Measurements from ENCODE around the gene SSU72. TPM values are rescaled to one million over a fixed set of nuclear protein-coding genes. Genes with fewer than 3 reads are reported as not detected.

The SSU72 gene
- total RNA-seq, 4 donors from 2014 or later: 98.4 to 125 (median 124) TPM

DNA sequence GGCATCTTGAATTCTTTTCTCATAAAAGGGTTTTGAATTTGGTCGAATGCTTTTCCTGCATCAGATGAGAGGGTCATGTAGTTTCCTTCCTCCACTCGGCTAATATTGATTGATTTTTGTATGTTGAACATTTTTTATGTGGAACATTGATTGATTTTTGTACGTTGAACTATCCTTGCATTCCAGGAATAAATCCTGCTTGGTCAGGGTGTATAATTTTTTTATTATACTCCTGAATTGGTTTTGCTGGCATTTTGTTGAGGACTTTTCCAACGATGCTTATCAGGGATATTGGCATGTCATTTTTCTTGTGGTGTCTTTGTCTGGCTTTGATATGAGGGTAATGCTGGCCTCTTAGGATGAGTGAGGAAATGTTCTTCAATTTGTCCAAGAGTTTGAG, 42.7 kb downstream of the SSU72 start:
- intact Hi-C loops (cut with DNase I): no loop called here
- Histone ChIP-seq H3K4me3 (no peak overlapping the region), H3K9me3 (peaks cover 0 to 14% (median 10%) of the 10 kb centered on the region in 3 donors), H3K27ac (no peak overlapping the region), H3K4me1 (no peaks in the 10 kb centered on the region), H3K27me3 (no peaks in the 10 kb centered on the region), H3K36me3 (peaks cover 7 to 77% (median 8%) of the 10 kb centered on the region in 3 donors)
- TF ChIP-seq, protein P1, sequence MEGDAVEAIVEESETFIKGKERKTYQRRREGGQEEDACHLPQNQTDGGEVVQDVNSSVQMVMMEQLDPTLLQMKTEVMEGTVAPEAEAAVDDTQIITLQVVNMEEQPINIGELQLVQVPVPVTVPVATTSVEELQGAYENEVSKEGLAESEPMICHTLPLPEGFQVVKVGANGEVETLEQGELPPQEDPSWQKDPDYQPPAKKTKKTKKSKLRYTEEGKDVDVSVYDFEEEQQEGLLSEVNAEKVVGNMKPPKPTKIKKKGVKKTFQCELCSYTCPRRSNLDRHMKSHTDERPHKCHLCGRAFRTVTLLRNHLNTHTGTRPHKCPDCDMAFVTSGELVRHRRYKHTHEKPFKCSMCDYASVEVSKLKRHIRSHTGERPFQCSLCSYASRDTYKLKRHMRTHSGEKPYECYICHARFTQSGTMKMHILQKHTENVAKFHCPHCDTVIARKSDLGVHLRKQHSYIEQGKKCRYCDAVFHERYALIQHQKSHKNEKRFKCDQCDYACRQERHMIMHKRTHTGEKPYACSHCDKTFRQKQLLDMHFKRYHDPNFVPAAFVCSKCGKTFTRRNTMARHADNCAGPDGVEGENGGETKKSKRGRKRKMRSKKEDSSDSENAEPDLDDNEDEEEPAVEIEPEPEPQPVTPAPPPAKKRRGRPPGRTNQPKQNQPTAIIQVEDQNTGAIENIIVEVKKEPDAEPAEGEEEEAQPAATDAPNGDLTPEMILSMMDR (IDR thresholded peaks at IDR 0.05): no peak
- TF ChIP-seq POLR2A (IDR thresholded peaks at IDR 0.05): no peak
- no peak for DNase-seq
- 90 to 97% methylated on average over 4 of the region's 4 CpGs for WGBS, 2 donors

- WGBS, 2 donors: 93 to 100% methylated on average over 3 to 4 of the region's 8 CpGs
- H3K9me3 ChIP-seq: peaks cover 0 to 14% (median 10%) of the 10 kb centered on the region in 3 donors
- no peak overlapping the region for H3K4me3 ChIP-seq
- TF ChIP-seq, protein P1 (IDR thresholded peaks at IDR 0.05): no peak
- TF ChIP-seq POLR2A (IDR thresholded peaks at IDR 0.05): no peak
- H3K27me3 ChIP-seq: no peaks in the 10 kb centered on the region
- no peak for DNase-seq
- no peaks in the 10 kb centered on the region for H3K4me1 ChIP-seq
- no peak overlapping the region for H3K27ac ChIP-seq
- peaks cover 7 to 88% (median 8%) of the 10 kb centered on the region in 3 donors for H3K36me3 ChIP-seq
- intact Hi-C loops (cut with DNase I): no loop called here
Observed at GRCh38 chr1:1529936-1530335, 44.7 kb downstream of the SSU72 start.

DNA sequence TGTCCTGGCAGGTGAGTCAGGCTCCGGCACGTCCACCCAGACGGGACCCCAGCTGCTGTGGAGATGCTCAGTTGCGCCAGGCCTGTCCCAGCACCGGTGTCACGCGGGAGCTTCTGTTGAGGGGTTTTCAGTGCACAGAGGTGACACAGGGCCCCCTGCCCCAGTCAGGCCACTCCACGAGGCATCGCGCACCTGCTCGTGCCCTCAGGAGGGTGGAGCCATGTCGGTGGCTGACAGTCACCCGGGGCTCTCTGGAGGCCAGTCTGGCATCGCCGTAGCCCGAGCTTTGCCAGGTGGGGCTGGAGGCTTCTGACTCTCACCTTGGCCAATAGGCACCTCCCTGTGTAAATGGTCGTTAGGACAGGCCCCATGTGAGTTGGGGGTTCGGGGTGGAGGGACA, 45.3 kb downstream of the SSU72 start:
- H3K27ac ChIP-seq: no peak overlapping the region
- no CpG with 5 or more reads among the region's 18 CpGs for WGBS, 2 donors
- no peaks in the 10 kb centered on the region for H3K4me1 ChIP-seq
- H3K4me3 ChIP-seq: no peak overlapping the region
- H3K36me3 ChIP-seq: peaks cover 7 to 85% (median 8%) of the 10 kb centered on the region in 3 donors
- intact Hi-C loops (cut with DNase I): no loop called here
- H3K9me3 ChIP-seq: peaks cover 0 to 14% (median 10%) of the 10 kb centered on the region in 3 donors
- H3K27me3 ChIP-seq: no peaks in the 10 kb centered on the region
- TF ChIP-seq, protein P1 (IDR thresholded peaks at IDR 0.05): no peak
- no peak for TF ChIP-seq POLR2A (IDR thresholded peaks at IDR 0.05)
- no peak for DNase-seq

DNA sequence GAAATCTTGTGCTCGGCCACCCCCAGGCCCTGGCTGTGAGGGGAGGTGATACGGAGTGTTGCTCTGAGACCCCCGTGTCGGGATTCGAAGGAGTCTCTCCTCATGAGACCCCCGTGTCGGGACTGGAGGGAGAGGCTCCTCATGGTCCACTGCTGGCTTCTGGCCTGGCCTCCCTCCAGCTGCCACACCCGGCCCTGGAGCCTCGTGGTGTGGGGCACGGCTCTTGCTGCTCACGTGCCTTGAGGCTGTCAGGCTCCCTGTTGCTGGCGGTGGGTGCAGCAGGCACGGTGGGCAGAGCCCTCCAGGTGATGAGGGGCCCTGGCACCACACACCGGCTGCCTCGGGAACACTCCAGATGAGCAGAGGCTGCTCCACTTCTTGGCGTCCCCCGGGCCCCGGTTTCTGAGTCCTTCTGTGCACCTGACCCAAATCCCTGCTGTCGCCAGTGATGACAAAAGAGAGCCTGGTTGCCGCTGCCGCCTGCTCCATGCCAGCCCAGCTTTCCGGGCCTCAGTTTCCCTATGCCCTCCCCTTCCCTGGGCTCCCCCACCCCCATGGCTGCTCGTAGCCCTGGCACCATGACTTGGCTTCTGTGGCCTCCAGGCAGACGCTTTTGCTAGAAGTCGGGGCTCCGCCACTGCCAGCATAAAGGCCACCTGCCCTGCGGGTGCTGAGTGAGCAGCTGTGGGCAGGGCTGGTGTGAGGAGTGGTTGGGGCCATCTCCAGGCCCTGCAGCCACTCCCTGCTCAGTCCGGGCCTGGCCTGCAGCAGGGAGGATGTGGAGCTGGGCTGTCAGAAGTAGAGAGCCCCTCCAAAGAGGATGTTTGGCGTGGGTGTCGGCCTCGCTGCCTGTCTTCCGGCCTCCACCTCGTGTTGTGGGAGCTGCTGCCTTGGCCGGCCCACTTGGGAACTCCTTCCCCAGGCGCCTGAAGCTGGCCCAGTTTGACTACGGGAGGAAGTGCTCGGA, 46.1 kb downstream of the SSU72 start:
- DNase-seq: no peak
- no peak for TF ChIP-seq POLR2A (IDR thresholded peaks at IDR 0.05)
- TF ChIP-seq, protein P1 (IDR thresholded peaks at IDR 0.05): no peak
- intact Hi-C loops (cut with DNase I): no loop called here
- H3K4me1 ChIP-seq: no peaks in the 10 kb centered on the region
- peaks cover 7 to 86% (median 8%) of the 10 kb centered on the region in 3 donors for H3K36me3 ChIP-seq
- H3K9me3 ChIP-seq: peaks cover 0 to 14% (median 10%) of the 10 kb centered on the region in 3 donors
- no peak overlapping the region for H3K4me3 ChIP-seq
- no peaks in the 10 kb centered on the region for H3K27me3 ChIP-seq
- 95% methylated on average over 15 of the region's 37 CpGs; no CpG with 5 or more reads in 1 of the 2 donors for WGBS, 2 donors
- no peak overlapping the region for H3K27ac ChIP-seq

Measured in esophagus squamous epithelium (tissue), 5 donors.